Measurements from ENCODE around the gene EREG.

DNA sequence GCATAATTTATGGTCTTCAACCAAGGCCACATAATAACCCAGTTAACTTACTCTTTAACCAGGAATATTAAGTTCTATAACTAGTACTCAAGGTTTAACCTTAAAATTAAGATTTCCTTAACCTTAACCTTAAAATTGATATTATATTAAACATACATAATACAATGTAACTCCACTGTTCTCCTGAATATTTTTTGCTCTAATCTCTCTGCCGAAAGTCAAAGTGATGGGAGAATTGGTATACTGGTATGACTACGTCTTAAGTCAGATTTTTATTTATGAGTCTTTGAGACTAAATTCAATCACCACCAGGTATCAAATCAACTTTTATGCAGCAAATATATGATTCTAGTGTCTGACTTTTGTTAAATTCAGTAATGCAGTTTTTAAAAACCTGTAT lies 22.8 kb downstream of the EREG start:
- TF ChIP-seq CTCF (IDR thresholded peaks at IDR 0.05; ENCODE audit: low read depth, low read length) (no peak), MYC (IDR thresholded peaks at IDR 0.05; ENCODE audit: low read depth, low read length) (no peak)

Measured in NB4 (cell line).